K562 treated with DMSO at 1 percent for 4 hours (cell line): Measurements from ENCODE around the gene EVPLL. TPM values are rescaled to one million over a fixed set of nuclear protein-coding genes. Genes with fewer than 3 reads are reported as not detected.

Experiments used
- total RNA-seq: library from RNA; unstranded; fragments of 300-600 nt; gene quantifications from 2 replicates; pipeline ENCODE4 v1.2.3, GENCODE V29; 2022; ENCODE audit not compliant: insufficient read depth

The EVPLL gene
- total RNA-seq: not detected in 2 replicates

DNA sequence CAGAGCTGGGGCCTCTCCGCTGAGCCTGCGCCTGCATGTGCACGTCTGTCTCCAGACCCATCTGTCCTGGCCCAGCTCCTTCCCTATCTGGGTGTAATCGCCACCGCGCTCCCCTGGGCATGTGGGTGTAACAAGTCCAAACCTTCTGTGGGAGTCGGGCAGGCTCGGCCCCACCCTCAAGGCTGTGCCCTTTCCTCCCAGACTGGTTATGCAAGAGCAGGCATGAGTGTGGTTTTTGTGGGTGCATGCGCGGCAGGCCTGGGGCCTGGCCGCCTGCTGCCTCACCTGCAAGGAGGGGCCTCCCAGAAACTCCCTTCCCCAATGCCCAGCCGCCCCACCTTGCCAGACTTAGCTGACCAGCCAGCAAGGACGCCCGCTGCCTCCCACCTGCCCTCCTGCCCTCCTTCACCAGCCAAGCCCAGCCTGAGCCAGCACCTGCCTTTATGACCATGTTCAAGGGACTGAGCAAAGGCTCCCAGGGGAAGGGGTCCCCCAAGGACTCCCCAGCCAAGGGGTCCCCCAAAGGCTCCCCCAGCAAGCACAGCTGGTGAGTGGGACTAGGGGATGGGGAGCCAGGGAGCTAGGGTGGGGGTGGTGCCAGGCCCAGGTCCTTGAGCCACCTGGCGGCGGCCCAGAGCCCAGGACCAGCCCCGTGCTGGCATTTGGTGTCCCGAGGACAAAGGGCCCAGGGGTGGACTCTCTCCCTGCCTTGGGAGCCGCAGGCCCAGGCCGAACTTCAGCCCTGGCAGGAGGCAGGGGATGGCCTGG, at the start of gene EVPLL:
TSS of gene EVPLL (plus strand) at position 342 of the 768 bp plus-strand sequence. CDS start 3,160 bp downstream, outside the sequence.

DNA sequence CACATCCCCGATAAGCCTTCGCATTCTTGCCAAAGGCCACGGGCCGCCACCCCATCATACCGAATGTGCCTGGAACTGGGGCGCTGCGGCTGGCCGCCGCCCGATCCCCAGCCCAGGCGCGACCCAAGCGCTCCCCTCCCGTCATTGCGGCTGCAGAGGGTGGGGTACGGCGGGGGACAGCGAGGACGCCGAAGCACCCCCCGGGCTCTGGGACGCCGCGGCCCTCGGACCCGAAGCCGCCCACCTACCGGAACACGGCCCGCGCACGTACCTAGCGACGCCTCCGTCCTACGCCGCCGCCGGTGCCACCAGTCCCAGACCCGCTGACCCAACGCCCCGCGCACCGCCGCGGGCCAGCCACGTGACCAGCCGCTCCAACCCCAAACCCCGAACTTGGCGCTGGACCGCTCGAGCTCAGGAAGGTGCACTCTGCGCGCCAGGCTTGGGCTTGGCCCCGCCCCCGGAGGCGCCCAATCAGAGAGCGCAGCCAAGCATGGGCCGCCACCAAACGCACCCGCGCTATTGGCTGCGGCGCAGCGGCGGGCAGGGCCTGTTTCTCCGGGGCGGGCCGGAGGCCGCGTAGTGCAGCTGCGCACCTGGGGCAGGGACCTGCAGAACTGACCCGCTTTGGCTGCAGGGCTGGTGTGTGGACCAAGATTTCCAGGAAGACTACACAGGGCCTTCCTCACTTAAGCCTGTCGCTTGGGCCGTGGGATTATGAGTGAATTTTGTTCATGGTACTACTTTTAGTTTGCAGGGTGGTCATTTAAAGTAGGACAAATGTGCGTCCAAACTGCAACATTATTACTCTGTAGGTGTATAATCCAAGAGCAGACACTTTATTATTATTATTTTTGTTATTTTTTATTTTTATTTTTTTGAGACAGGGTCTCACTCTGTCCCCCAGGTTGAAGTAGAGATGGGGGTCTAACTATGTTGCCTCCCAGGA, 14.2 kb upstream of the EVPLL start, which contains the start of gene SHMT1:
TSS of gene SHMT1 (minus strand) at position 450 of the 949 bp plus-strand sequence. CDS start 7,569 bp downstream, outside the sequence.

Other genes with a start within 250 kb of the EVPLL start
- 43.9 and 56.3 TPM in 2 replicates for gene ALKBH5, start 193.9 kb upstream of the EVPLL start, total RNA-seq
- gene LLGL1, start 152.1 kb upstream of the EVPLL start, total RNA-seq: 14.3 and 15.4 TPM in 2 replicates
- gene FLII, start 119.0 kb upstream of the EVPLL start, total RNA-seq: 114 and 132 TPM in 2 replicates
- 3.5 and 5.8 TPM in 2 replicates for gene MIEF2, start 117.1 kb upstream of the EVPLL start, total RNA-seq
- gene TOP3A, start 62.8 kb upstream of the EVPLL start, total RNA-seq: 19.3 and 22.3 TPM in 2 replicates
- gene SMCR8, start 62.5 kb upstream of the EVPLL start, total RNA-seq: 12.9 and 13.6 TPM in 2 replicates
- 24.3 and 25.2 TPM in 2 replicates for gene SHMT1, start 14.2 kb upstream of the EVPLL start, total RNA-seq
- gene LGALS9C, start 99.0 kb downstream of the EVPLL start, total RNA-seq: not detected in 2 replicates